GM12875 (cell line): ENCODE data around the gene FMN1.

ENCODE experiments used
- H3K4me3 ChIP-seq: one replicate; pipeline ENCODE4 v1.5.1; 2011; ENCODE audit warnings: low read depth, low read length, control low read depth
- CTCF ChIP-seq: IDR thresholded peaks from 2 replicates; pipeline ENCODE4 v1.5.1; 2011; ENCODE audit warnings: low read depth, mild to moderate bottlenecking, control low read depth, inconsistent platforms, low read length, moderate library complexity, borderline replicate concordance; ENCODE audit not compliant: insufficient read depth

The FMN1 gene

GRCh38 chr15:33104212-33104611 is 90.3 kb downstream of the FMN1 start:
- no peak overlapping the region for H3K4me3 ChIP-seq
- no peak for TF ChIP-seq CTCF

DNA sequence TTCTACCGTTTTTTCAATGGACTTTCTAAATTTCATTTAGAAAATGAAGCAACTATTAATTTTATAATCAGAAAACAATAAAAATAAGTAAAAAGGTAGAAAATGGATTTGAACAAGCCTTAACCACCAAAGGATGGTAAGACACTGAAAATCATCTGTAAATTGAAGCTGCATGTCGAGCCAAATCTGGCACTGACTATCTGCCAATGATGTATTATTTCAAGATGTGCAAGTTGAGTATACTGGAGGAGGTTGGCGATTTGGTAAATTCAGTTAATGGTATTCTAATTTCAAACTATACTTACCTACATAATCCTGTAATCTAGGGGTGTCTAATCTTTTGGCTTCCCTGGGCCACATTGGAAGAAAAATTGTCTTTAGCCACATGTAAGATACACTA is 93.5 kb downstream of the FMN1 start:
- no peak for TF ChIP-seq CTCF
- no peak overlapping the region for H3K4me3 ChIP-seq

GRCh38 chr15:33100314-33100713 is 94.2 kb downstream of the FMN1 start:
- H3K4me3 ChIP-seq = no peak overlapping the region
- no peak for TF ChIP-seq CTCF

GRCh38 chr15:33099739-33100138 is 94.8 kb downstream of the FMN1 start:
- H3K4me3 ChIP-seq = no peak overlapping the region

DNA sequence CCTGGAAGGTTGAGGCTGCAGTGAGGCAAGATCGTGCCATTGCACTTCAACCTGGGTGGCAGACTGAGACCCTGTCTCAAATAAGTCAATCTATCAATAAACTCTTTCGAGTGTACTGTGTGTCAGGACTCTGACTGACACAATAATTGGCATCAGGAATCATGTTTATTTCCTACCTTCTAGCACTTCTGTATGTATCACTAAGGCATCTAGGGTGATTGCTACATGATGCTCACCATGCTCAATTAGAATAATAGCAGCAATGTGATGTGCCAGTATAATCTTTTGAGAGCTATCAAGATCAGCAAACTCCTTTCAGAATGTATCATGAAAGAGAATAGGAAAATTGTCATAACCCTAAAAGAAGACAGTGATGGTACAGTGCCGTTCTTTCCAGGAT is 95.3 kb downstream of the FMN1 start:
- H3K4me3 ChIP-seq = no peak overlapping the region
- no peak for TF ChIP-seq CTCF

More at GRCh38 chr15:33099739-33100138, 94.8 kb downstream of the FMN1 start:
- no peak for TF ChIP-seq CTCF

GRCh38 chr15:33098094-33099058 is 96.1 kb downstream of the FMN1 start:
- no peak for TF ChIP-seq CTCF
- no peak overlapping the region for H3K4me3 ChIP-seq

GRCh38 chr15:33096134-33096533 is 98.4 kb downstream of the FMN1 start:
- TF ChIP-seq CTCF = no peak
- no peak overlapping the region for H3K4me3 ChIP-seq
